ENCODE data around the gene BACH2. TPM values are rescaled to one million over a fixed set of nuclear protein-coding genes. Genes with fewer than 3 reads are reported as not detected.
"Not testable (repeated sequence)": the region's sequence is repeated elsewhere in the genome, so short reads cannot be mapped to it uniquely, and the experiment has no call there.

BACH2 gene
- polyA plus RNA-seq, 2 donors: 0.24 to 0.26 TPM

DNA sequence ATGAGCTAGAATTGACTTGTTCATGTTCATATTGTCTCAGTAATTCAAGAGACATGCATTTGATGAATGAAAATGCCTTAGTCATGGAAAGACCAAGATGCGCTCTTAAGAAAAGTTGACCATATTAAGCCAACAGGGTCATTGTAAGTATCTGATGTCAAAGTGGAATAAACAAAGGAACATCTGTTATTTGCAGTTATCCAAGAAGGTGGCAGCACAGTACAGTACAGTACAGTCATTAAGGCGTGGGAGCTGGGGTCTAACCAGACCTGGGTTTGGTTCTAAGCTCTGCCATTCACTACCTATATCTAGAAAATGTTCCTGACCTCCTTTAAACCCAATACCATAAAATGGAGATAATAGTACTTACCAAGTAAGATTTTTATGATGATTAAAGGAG lies 178.1 kb downstream of the BACH2 start:
- Histone ChIP-seq H3K4me3 (ENCODE audit: low read depth in 1 of 2, low read length in 2 of 2) (no peak overlapping the region), H3K36me3 (ENCODE audit: control insufficient read depth in 2 of 2, insufficient read depth in 2 of 2, low read length in 1 of 2) (no peaks in the 10 kb centered on the region), H3K27me3 (ENCODE audit: control insufficient read depth in 1 of 2, insufficient read depth in 2 of 2, low read length in 2 of 2) (no peaks in the 10 kb centered on the region), H3K4me1 (ENCODE audit: control insufficient read depth in 2 of 2, insufficient read depth in 2 of 2, low read length in 1 of 2) (no peaks in the 10 kb centered on the region), H3K27ac (ENCODE audit: low read depth in 2 of 2, low read length in 1 of 2) (no peak overlapping the region), H3K9me3 (ENCODE audit: control insufficient read depth in 2 of 2, insufficient read depth in 1 of 2, low read depth in 1 of 2, low read length in 1 of 2) (no peaks in the 10 kb centered on the region)
- 88 to 89% methylated on average over 2 of the region's 2 CpGs for WGBS, 2 donors

DNA sequence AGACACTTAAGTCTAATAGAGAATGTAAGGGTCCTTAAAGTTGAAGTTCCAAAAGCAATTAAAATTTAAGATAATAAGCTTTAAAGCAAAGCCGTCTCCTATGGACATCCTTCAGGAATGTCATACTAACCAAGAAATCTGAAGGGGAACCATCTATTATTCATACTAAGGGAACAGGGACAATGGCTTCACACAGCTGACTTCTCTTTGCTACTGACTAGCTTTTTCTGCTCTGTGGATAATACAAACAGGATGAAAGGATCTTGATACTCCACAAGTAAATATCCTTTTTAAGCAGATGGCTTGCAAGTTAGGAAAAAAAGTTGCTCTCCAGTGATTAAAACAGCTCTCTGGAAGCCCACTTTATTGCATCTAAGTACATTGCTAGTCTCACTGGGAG lies 178.6 kb downstream of the BACH2 start:
- Histone ChIP-seq H3K27me3 (ENCODE audit: control insufficient read depth in 1 of 2, insufficient read depth in 2 of 2, low read length in 2 of 2) (no peaks in the 10 kb centered on the region), H3K4me3 (ENCODE audit: low read depth in 1 of 2, low read length in 2 of 2) (no peak overlapping the region), H3K4me1 (ENCODE audit: control insufficient read depth in 2 of 2, insufficient read depth in 2 of 2, low read length in 1 of 2) (no peaks in the 10 kb centered on the region), H3K27ac (ENCODE audit: low read depth in 2 of 2, low read length in 1 of 2) (no peak overlapping the region), H3K9me3 (ENCODE audit: control insufficient read depth in 2 of 2, insufficient read depth in 1 of 2, low read depth in 1 of 2, low read length in 1 of 2) (no peaks in the 10 kb centered on the region), H3K36me3 (ENCODE audit: control insufficient read depth in 2 of 2, insufficient read depth in 2 of 2, low read length in 1 of 2) (no peaks in the 10 kb centered on the region)
- 96 to 100% methylated on average over 1 of the region's 1 CpG for WGBS, 2 donors

DNA sequence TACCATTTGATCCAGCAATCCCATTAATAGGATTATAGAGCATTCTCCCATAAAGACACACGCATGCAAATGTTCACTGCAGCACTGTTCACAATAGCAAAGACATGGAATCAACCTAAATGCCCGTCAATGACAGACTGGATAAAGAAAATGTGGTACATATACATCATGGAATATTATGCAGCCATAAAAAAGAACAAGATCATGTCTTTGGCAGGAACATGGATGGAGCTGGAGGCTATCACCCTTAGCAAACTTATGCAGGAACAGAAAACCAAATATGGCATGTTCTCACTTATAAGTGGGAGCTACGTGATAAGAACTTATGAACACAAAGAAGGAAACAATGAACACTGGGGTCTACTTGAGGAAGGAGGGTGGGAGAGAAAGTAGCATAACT lies 180.5 kb downstream of the BACH2 start:
- not testable (repeated sequence) for H3K4me1 ChIP-seq (ENCODE audit: control insufficient read depth in 2 of 2, insufficient read depth in 2 of 2, low read length in 1 of 2); H3K27me3 ChIP-seq (ENCODE audit: control insufficient read depth in 1 of 2, insufficient read depth in 2 of 2, low read length in 2 of 2); H3K9me3 ChIP-seq (ENCODE audit: control insufficient read depth in 2 of 2, insufficient read depth in 1 of 2, low read depth in 1 of 2, low read length in 1 of 2); H3K27ac ChIP-seq (ENCODE audit: low read depth in 2 of 2, low read length in 1 of 2); H3K36me3 ChIP-seq (ENCODE audit: control insufficient read depth in 2 of 2, insufficient read depth in 2 of 2, low read length in 1 of 2); H3K4me3 ChIP-seq (ENCODE audit: low read depth in 1 of 2, low read length in 2 of 2)
- WGBS, 2 donors: 80 to 84% methylated on average over 3 of the region's 3 CpGs

DNA sequence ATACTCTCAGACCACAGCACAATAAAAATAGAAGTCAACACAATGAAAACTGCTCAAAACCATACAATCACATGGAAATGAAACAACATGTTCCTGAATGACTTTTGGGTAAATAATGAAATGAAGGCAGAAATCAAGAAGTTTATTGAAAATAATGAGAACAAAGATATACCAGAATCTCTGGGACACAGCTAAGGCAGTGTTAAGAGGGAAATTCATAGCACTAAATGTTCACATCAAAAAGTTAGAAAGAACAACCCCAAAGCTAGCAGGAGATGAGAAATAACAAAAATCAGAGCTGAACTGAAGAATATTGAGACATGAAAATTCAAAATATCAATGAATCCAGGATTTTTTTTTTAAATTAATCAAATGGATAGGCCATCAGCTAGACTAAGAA lies 183.3 kb downstream of the BACH2 start:
- H3K27me3 ChIP-seq (ENCODE audit: control insufficient read depth in 1 of 2, insufficient read depth in 2 of 2, low read length in 2 of 2): no peaks in the 10 kb centered on the region
- H3K36me3 ChIP-seq (ENCODE audit: control insufficient read depth in 2 of 2, insufficient read depth in 2 of 2, low read length in 1 of 2): no peaks in the 10 kb centered on the region
- no peak overlapping the region for H3K4me3 ChIP-seq (ENCODE audit: low read depth in 1 of 2, low read length in 2 of 2)
- H3K4me1 ChIP-seq (ENCODE audit: control insufficient read depth in 2 of 2, insufficient read depth in 2 of 2, low read length in 1 of 2): no peaks in the 10 kb centered on the region
- H3K27ac ChIP-seq (ENCODE audit: low read depth in 2 of 2, low read length in 1 of 2): no peak overlapping the region
- H3K9me3 ChIP-seq (ENCODE audit: control insufficient read depth in 2 of 2, insufficient read depth in 1 of 2, low read depth in 1 of 2, low read length in 1 of 2): no peaks in the 10 kb centered on the region

DNA sequence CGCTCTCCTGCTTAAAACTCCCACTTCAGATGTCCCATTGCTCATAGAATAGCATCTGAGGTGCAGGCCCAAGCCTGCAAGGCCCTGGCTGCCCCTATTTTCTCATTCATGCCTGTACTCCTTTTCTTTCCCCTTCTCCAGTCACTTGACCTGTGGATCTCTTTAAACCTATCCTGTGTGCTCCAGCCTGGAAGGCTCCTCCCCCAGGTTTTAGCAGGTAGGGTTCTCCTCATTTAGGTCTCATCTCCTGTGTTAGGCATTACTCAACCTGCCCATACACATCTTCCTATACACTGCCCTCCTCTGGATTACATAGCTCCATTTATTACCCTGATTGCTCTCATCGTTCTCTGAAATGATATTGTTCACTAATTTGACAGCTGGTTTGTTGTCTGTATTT lies 185.3 kb downstream of the BACH2 start:
- 78 to 81% methylated on average over 2 of the region's 2 CpGs for WGBS, 2 donors
- H3K9me3 ChIP-seq (ENCODE audit: control insufficient read depth in 2 of 2, insufficient read depth in 1 of 2, low read depth in 1 of 2, low read length in 1 of 2): no peaks in the 10 kb centered on the region
- H3K4me1 ChIP-seq (ENCODE audit: control insufficient read depth in 2 of 2, insufficient read depth in 2 of 2, low read length in 1 of 2): no peaks in the 10 kb centered on the region
- no peaks in the 10 kb centered on the region for H3K36me3 ChIP-seq (ENCODE audit: control insufficient read depth in 2 of 2, insufficient read depth in 2 of 2, low read length in 1 of 2)
- no peaks in the 10 kb centered on the region for H3K27me3 ChIP-seq (ENCODE audit: control insufficient read depth in 1 of 2, insufficient read depth in 2 of 2, low read length in 2 of 2)
- H3K27ac ChIP-seq (ENCODE audit: low read depth in 2 of 2, low read length in 1 of 2): no peak overlapping the region
- H3K4me3 ChIP-seq (ENCODE audit: low read depth in 1 of 2, low read length in 2 of 2): no peak overlapping the region

DNA sequence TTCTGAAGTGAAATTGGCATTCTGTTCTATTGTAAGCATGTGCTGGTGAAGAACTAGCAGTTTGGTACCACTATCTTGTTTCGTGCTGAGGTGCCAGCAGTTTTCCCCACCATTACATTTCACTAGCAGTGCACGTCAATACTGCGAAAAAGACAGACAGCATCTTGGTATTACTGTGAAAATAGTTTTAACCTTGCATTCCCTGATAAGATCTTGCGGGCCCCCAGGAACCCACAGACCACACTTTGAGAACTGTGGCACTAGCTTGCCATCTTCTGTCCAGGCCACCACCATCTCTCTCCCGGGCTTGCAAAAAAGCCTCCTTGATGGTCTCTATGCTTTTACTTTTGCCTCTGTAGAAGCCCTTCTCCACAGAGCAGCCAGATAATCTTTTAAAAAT lies 185.7 kb downstream of the BACH2 start:
- Histone ChIP-seq H3K27me3 (ENCODE audit: control insufficient read depth in 1 of 2, insufficient read depth in 2 of 2, low read length in 2 of 2) (no peaks in the 10 kb centered on the region), H3K9me3 (ENCODE audit: control insufficient read depth in 2 of 2, insufficient read depth in 1 of 2, low read depth in 1 of 2, low read length in 1 of 2) (no peaks in the 10 kb centered on the region), H3K4me3 (ENCODE audit: low read depth in 1 of 2, low read length in 2 of 2) (no peak overlapping the region), H3K27ac (ENCODE audit: low read depth in 2 of 2, low read length in 1 of 2) (no peak overlapping the region), H3K4me1 (ENCODE audit: control insufficient read depth in 2 of 2, insufficient read depth in 2 of 2, low read length in 1 of 2) (no peaks in the 10 kb centered on the region), H3K36me3 (ENCODE audit: control insufficient read depth in 2 of 2, insufficient read depth in 2 of 2, low read length in 1 of 2) (no peaks in the 10 kb centered on the region)
- 83 to 90% methylated on average over 5 of the region's 5 CpGs for WGBS, 2 donors

DNA sequence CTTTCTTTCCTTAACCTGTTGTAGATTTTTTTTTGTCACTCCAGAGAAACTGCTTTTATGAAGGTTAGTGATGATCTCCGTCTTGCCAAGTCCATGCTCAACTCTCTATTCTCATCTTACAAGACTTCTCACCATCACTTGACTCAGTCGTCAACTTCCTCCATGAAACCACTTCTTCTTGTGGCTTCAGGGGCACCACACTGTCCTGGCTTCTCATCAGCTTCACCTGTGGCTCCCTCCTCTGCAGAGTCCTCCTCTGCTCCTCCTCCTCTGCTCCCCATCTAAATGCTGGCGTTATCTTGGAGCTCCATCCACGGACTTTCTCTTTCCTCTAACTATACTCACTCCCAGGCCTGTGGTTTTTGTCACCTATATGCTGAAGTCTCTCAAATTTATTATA lies 187.5 kb downstream of the BACH2 start:
- H3K9me3 ChIP-seq (ENCODE audit: control insufficient read depth in 2 of 2, insufficient read depth in 1 of 2, low read depth in 1 of 2, low read length in 1 of 2): no peaks in the 10 kb centered on the region
- H3K36me3 ChIP-seq (ENCODE audit: control insufficient read depth in 2 of 2, insufficient read depth in 2 of 2, low read length in 1 of 2): no peaks in the 10 kb centered on the region
- no peak overlapping the region for H3K27ac ChIP-seq (ENCODE audit: low read depth in 2 of 2, low read length in 1 of 2)
- H3K4me3 ChIP-seq (ENCODE audit: low read depth in 1 of 2, low read length in 2 of 2): no peak overlapping the region
- WGBS, 2 donors: 69 to 70% methylated on average over 4 of the region's 4 CpGs
- H3K4me1 ChIP-seq (ENCODE audit: control insufficient read depth in 2 of 2, insufficient read depth in 2 of 2, low read length in 1 of 2): no peaks in the 10 kb centered on the region
- H3K27me3 ChIP-seq (ENCODE audit: control insufficient read depth in 1 of 2, insufficient read depth in 2 of 2, low read length in 2 of 2): no peaks in the 10 kb centered on the region

DNA sequence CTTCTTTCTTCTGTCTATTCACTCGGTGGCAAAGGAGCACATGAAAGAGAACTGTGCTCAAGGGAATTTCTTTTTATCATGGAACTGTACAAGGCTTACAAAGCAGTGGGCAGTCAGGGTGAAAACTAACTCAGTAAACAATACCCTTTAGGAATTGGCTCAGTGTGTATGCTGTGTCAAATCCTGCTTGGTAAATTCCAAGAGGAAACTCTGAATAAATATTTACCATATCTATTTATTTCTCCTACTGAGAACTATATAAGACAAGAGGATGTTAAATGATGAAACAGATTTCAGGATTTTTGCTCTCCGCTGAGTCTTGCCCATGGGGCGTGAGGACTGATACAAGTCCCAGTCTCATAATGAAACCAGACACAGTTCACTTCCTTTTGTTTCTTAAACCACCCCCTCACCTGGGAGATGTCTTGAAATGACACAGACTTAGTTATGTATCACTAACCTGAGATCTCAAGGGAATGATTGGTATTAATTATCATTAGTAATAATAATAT lies 188.8 kb downstream of the BACH2 start:
- Histone ChIP-seq H3K36me3 (ENCODE audit: control insufficient read depth in 2 of 2, insufficient read depth in 2 of 2, low read length in 1 of 2) (no peaks in the 10 kb centered on the region), H3K4me3 (ENCODE audit: low read depth in 1 of 2, low read length in 2 of 2) (no peak overlapping the region), H3K27ac (ENCODE audit: low read depth in 2 of 2, low read length in 1 of 2) (no peak overlapping the region), H3K27me3 (ENCODE audit: control insufficient read depth in 1 of 2, insufficient read depth in 2 of 2, low read length in 2 of 2) (no peaks in the 10 kb centered on the region), H3K9me3 (ENCODE audit: control insufficient read depth in 2 of 2, insufficient read depth in 1 of 2, low read depth in 1 of 2, low read length in 1 of 2) (no peaks in the 10 kb centered on the region), H3K4me1 (ENCODE audit: control insufficient read depth in 2 of 2, insufficient read depth in 2 of 2, low read length in 1 of 2) (no peaks in the 10 kb centered on the region)
- WGBS, 2 donors: 46 to 56% methylated on average over 3 of the region's 3 CpGs

DNA sequence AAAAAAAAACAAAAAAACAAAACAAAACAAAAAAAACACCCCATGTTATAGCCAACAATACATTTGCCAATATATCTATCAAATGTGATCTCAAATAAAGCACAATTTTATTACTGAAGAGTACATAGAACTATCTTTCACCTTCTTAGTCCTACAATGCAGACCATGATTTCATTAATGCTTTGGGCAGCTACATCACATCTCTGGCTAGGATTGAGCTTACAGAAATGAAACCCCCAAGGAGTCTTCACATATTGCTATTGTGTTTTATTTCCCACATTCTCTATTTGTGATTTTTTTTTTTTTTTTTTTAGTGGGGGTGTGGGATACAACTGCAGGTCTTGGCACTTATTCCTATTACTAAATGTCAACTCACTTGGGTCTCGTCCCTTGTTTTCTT lies 189.3 kb downstream of the BACH2 start:
- no peaks in the 10 kb centered on the region for H3K4me1 ChIP-seq (ENCODE audit: control insufficient read depth in 2 of 2, insufficient read depth in 2 of 2, low read length in 1 of 2)
- no peaks in the 10 kb centered on the region for H3K36me3 ChIP-seq (ENCODE audit: control insufficient read depth in 2 of 2, insufficient read depth in 2 of 2, low read length in 1 of 2)
- H3K9me3 ChIP-seq (ENCODE audit: control insufficient read depth in 2 of 2, insufficient read depth in 1 of 2, low read depth in 1 of 2, low read length in 1 of 2): no peaks in the 10 kb centered on the region
- no peak overlapping the region for H3K4me3 ChIP-seq (ENCODE audit: low read depth in 1 of 2, low read length in 2 of 2)
- no peak overlapping the region for H3K27ac ChIP-seq (ENCODE audit: low read depth in 2 of 2, low read length in 1 of 2)
- 66 to 78% methylated on average over 1 of the region's 1 CpG for WGBS, 2 donors
- H3K27me3 ChIP-seq (ENCODE audit: control insufficient read depth in 1 of 2, insufficient read depth in 2 of 2, low read length in 2 of 2): no peaks in the 10 kb centered on the region

DNA sequence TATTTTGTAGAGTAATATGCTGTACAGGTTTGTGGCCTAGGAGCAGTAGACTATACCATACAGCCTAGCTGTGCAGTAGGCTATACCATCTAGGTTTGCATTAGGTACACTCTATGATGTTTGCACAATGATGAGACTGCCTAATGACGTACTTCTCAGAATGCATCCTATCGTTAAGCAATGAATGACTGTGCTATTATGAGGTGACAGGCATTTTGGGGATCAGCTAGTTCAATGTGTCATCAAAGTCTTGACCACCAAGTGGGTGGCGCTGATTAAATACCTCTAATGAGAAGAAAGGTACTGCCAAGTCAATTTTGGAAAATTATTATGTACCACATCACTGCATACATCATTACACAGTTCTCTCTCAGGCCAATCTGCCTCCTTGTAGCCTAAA lies 190.2 kb downstream of the BACH2 start:
- no peaks in the 10 kb centered on the region for H3K27me3 ChIP-seq (ENCODE audit: control insufficient read depth in 1 of 2, insufficient read depth in 2 of 2, low read length in 2 of 2)
- no peaks in the 10 kb centered on the region for H3K9me3 ChIP-seq (ENCODE audit: control insufficient read depth in 2 of 2, insufficient read depth in 1 of 2, low read depth in 1 of 2, low read length in 1 of 2)
- 87 to 92% methylated on average over 3 of the region's 3 CpGs for WGBS, 2 donors
- H3K4me3 ChIP-seq (ENCODE audit: low read depth in 1 of 2, low read length in 2 of 2): no peak overlapping the region
- H3K4me1 ChIP-seq (ENCODE audit: control insufficient read depth in 2 of 2, insufficient read depth in 2 of 2, low read length in 1 of 2): no peaks in the 10 kb centered on the region
- no peaks in the 10 kb centered on the region for H3K36me3 ChIP-seq (ENCODE audit: control insufficient read depth in 2 of 2, insufficient read depth in 2 of 2, low read length in 1 of 2)
- H3K27ac ChIP-seq (ENCODE audit: low read depth in 2 of 2, low read length in 1 of 2): no peak overlapping the region

Data from esophagus (tissue), 2 donors.